D721Med (cell line): ENCODE measurements around the gene NME1.

Source experiments
- DNase-seq: peaks from one replicate; pipeline ENCODE4 v3.0.0; 2011; ENCODE audit warnings: low spot score; ENCODE audit not compliant: insufficient read length
- FAIRE-seq: peaks from 2 replicates; lab custom pipeline; 2011; peaks lifted over from hg19 to GRCh38; lab: Jason Lieb, UNC
- CTCF ChIP-seq: IDR thresholded peaks from 2 replicates; pipeline ENCODE4 v1.5.1; 2012; ENCODE audit warnings: mild to moderate bottlenecking, control low read depth; ENCODE audit not compliant: insufficient read depth; ENCODE audit errors: missing control alignments

The NME1 gene

DNA sequence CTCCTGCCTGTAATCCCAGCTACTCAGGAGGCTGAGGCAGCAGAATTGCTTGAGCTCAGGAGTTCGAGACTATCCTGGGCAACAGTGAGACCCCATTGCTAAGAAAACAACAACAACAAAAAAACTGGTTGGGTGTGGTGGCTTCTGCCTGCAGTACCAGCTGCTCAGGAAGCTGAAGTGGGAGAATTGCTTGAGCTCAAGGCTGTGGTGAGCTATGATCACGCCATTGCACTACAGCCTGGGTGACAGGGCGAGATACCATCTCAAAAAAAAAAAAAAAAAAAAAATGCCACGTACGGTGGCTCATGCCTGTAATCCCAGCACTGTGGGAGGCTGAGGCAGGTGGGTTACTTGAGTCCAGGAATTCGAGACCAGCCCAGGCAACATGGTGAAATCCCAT is 46.9 kb downstream of the NME1 start:
- TF ChIP-seq CTCF, result no peak
- FAIRE-seq, result no peak
- no peak for DNase-seq

- TF ChIP-seq CTCF, result no peak
- DNase-seq, result no peak
- FAIRE-seq, result no peak
Measured at GRCh38 chr17:51200846-51201245, 47.5 kb downstream of the NME1 start.

GRCh38 chr17:51203838-51204237 is 50.5 kb downstream of the NME1 start:
- DNase-seq (no peak), FAIRE-seq (no peak)
- no peak for TF ChIP-seq CTCF
